ENCODE data around the gene NMRK1. TPM values are rescaled to one million over a fixed set of nuclear protein-coding genes. Genes with fewer than 3 reads are reported as not detected.

Gene NMRK1
- polyA plus RNA-seq (2013), result 20.9 and 23.4 TPM in 2 replicates

DNA sequence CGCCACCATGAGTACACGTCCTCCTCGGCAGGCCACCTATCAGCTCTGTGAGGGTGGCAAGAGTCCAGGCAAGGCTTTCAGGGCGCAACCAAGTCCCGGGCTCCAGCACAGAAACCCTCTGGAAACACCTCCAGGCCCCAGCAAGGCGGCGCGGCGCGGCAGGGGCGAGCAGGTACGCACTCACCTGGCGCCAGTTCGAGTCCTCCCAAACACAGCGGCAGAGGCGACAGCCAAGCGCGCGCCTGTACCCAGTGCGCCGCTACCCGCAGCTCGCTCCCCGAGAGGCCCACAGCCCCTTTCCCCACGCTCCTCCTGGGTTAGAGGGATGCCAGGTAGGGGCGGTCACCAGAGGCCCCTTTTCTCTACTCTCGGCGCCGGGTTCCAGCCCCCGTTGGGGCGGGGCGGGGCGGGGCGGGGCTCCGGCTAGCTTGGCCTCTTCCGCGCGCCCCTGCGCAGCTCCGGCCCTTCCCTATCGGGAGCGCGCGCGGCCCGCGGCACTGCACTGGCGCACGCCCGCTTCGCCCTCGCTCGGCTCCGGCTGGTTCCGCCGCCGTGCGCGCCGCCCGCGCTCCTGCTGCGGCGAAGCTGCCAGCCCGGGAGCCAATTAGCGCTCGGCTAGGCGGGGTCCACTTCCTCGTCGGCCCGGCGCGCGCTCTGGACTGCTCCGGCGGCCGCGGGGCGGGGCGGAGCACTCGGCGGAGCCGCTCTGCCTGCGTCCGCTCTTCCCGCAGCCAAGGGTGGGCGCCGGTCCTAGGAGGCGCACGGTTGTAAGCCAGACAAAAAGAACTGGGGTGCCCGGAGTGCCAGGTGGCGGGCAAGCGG is at the start of gene NMRK1, which contains the start of gene OSTF1:
NMRK1 (minus strand) TSS at position 332 of the 822 bp plus-strand sequence. CDS start 5,040 bp downstream, outside the sequence.
OSTF1 (plus strand) TSS at position 691 of the 822 bp plus-strand sequence. CDS start 179 bp downstream, outside the sequence.
- DNase-seq, result peak; percentile 97 to 98
- peak within 1 kb of the TSS; percentile 82 for H3K4me3 ChIP-seq (ENCODE audit: low read depth, low read length)
- H3K18ac ChIP-seq (ENCODE audit: low read length), result peak within 1 kb of the TSS; percentile 93
- H2AK5ac ChIP-seq (ENCODE audit: low read length), result peak within 1 kb of the TSS; percentile 49
- peak within 1 kb of the TSS; percentile 97 for H2AFZ ChIP-seq (ENCODE audit: insufficient read depth, low read length, poor library complexity)
- peak within 1 kb of the TSS; percentile 84 for H4K8ac ChIP-seq (ENCODE audit: low read depth, low read length)
- peaks cover 17% of the 10 kb centered on the region for H3K79me1 ChIP-seq (ENCODE audit: low read length)
- H3K27ac ChIP-seq (ENCODE audit: low read depth, low read length), result peak within 1 kb of the TSS; percentile 87
- H3K79me2 ChIP-seq (ENCODE audit: control insufficient read depth, insufficient read depth, low read length, poor library complexity), result peaks cover 14% of the 10 kb centered on the region
- H3K4me1 ChIP-seq (ENCODE audit: control insufficient read depth in 1 of 2, insufficient read depth in 2 of 2, low read length in 2 of 2), result peaks cover 9 to 22% of the 10 kb centered on the region in 2 experiments
- peak within 1 kb of the TSS; percentile 95 for H2BK120ac ChIP-seq (ENCODE audit: insufficient read depth, low read length, poor library complexity)
- peak within 1 kb of the TSS; percentile 72 for H2BK12ac ChIP-seq (ENCODE audit: low read length)
- H3K14ac ChIP-seq (ENCODE audit: low read length), result peak within 1 kb of the TSS; percentile 91
- peak within 1 kb of the TSS; percentile 78 for H3K9ac ChIP-seq (ENCODE audit: low read length)
- H2BK5ac ChIP-seq (ENCODE audit: low read depth, low read length, poor library complexity), result peak within 1 kb of the TSS; percentile 96
- H4K12ac ChIP-seq (ENCODE audit: low read depth, low read length), result peak within 1 kb of the TSS; percentile 83
- H3K9me3 ChIP-seq (ENCODE audit: insufficient read depth, low read depth, low read length), result no peaks in the 10 kb centered on the region
- H3K4ac ChIP-seq (ENCODE audit: low read depth, low read length), result peak within 1 kb of the TSS; percentile 93
- no CpG with 5 or more reads among the region's 93 CpGs for WGBS (ENCODE audit: extremely low coverage, insufficient coverage, insufficient read length)
- no peaks in the 10 kb centered on the region for H3K27me3 ChIP-seq (ENCODE audit: insufficient read depth, low read length)
- no peak within 1 kb of the TSS for H3K23ac ChIP-seq (ENCODE audit: low read length)
- H3K4me2 ChIP-seq (ENCODE audit: low read length), result peak within 1 kb of the TSS; percentile 65
- peak within 1 kb of the TSS; percentile 91 for H4K91ac ChIP-seq (ENCODE audit: low read depth, low read length)
- H3K36me3 ChIP-seq (ENCODE audit: control insufficient read depth in 1 of 2, insufficient read depth in 2 of 2, low read length in 2 of 2), result no peaks in the 10 kb centered on the region

DNA sequence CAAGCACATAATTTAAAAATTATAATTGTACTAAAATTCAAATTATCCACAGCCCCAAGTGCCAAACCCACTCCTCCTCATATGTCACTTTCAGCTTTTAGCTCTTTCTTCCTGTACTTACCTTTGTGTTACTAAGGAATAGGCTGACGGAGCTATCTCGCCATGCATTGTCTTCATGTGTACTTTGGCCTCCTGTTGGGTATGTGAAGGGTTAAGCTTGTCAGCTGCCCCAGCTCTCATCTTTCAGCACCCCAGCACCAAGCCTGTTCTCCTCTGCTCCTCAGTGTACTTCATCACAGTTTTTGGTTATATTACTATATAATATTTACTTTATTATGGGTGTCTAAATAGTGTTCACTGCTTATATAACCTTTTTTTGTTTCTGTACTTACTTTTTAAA is 46.5 kb upstream of the NMRK1 start:
- no peak overlapping the region for H2BK120ac ChIP-seq (ENCODE audit: insufficient read depth, low read length, poor library complexity)
- no peak overlapping the region for H4K12ac ChIP-seq (ENCODE audit: low read depth, low read length)
- no peak overlapping the region for H2AFZ ChIP-seq (ENCODE audit: insufficient read depth, low read length, poor library complexity)
- no peak overlapping the region for H3K14ac ChIP-seq (ENCODE audit: low read length)
- no peaks in the 10 kb centered on the region for H3K79me2 ChIP-seq (ENCODE audit: control insufficient read depth, insufficient read depth, low read length, poor library complexity)
- WGBS (ENCODE audit: extremely low coverage, insufficient coverage, insufficient read length), result no CpG with 5 or more reads among the region's 2 CpGs
- no peak overlapping the region for H2BK12ac ChIP-seq (ENCODE audit: low read length)
- no peak overlapping the region for H3K4ac ChIP-seq (ENCODE audit: low read depth, low read length)
- no peaks in the 10 kb centered on the region for H3K27me3 ChIP-seq (ENCODE audit: insufficient read depth, low read length)
- DNase-seq, result no peak
- no peak overlapping the region for H2AK5ac ChIP-seq (ENCODE audit: low read length)
- H3K27ac ChIP-seq (ENCODE audit: low read depth, low read length), result no peak overlapping the region
- no peak overlapping the region for H3K18ac ChIP-seq (ENCODE audit: low read length)
- no peaks in the 10 kb centered on the region for H3K9me3 ChIP-seq (ENCODE audit: insufficient read depth, low read depth, low read length)
- no peak overlapping the region for H3K23ac ChIP-seq (ENCODE audit: low read length)
- no peak overlapping the region for H4K91ac ChIP-seq (ENCODE audit: low read depth, low read length)
- no peak overlapping the region for H2BK5ac ChIP-seq (ENCODE audit: low read depth, low read length, poor library complexity)
- H3K79me1 ChIP-seq (ENCODE audit: low read length), result no peaks in the 10 kb centered on the region
- H4K8ac ChIP-seq (ENCODE audit: low read depth, low read length), result no peak overlapping the region
- no peak overlapping the region for H3K9ac ChIP-seq (ENCODE audit: low read length)
- no peaks in the 10 kb centered on the region for H3K4me1 ChIP-seq (ENCODE audit: control insufficient read depth in 1 of 2, insufficient read depth in 2 of 2, low read length in 2 of 2)
- peaks cover 14 to 21% of the 10 kb centered on the region in 2 experiments for H3K36me3 ChIP-seq (ENCODE audit: control insufficient read depth in 1 of 2, insufficient read depth in 2 of 2, low read length in 2 of 2)
- H3K4me2 ChIP-seq (ENCODE audit: low read length), result no peak overlapping the region
- H3K4me3 ChIP-seq (ENCODE audit: low read depth, low read length), result no peak overlapping the region

DNA sequence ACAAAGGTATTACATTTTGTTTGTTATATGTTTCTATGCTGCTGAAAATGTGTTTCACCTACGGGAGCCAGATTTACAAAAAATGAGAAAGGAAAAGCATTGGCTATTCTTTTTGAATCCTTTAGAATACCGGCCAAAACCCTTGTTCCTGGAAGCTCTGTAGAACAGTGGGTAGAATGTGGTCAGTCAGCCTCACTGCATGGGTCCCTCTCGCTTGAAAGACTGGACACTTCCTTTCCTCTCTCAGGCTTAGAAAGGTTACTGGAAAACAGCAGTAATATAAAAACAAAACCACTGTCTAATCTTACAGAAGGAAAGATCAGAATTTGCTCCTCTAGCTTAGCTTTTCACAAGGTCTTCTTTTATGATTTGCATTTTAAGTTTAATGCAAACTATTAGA is 45.4 kb upstream of the NMRK1 start:
- no peak overlapping the region for H3K9ac ChIP-seq (ENCODE audit: low read length)
- H3K18ac ChIP-seq (ENCODE audit: low read length), result no peak overlapping the region
- H3K4ac ChIP-seq (ENCODE audit: low read depth, low read length), result no peak overlapping the region
- H3K4me1 ChIP-seq (ENCODE audit: control insufficient read depth in 1 of 2, insufficient read depth in 2 of 2, low read length in 2 of 2), result no peaks in the 10 kb centered on the region
- H4K12ac ChIP-seq (ENCODE audit: low read depth, low read length), result no peak overlapping the region
- no peak overlapping the region for H3K14ac ChIP-seq (ENCODE audit: low read length)
- no peak overlapping the region for H3K27ac ChIP-seq (ENCODE audit: low read depth, low read length)
- no peak overlapping the region for H4K8ac ChIP-seq (ENCODE audit: low read depth, low read length)
- no peak for DNase-seq
- H3K79me1 ChIP-seq (ENCODE audit: low read length), result no peaks in the 10 kb centered on the region
- H2BK5ac ChIP-seq (ENCODE audit: low read depth, low read length, poor library complexity), result no peak overlapping the region
- no CpG with 5 or more reads among the region's 3 CpGs for WGBS (ENCODE audit: extremely low coverage, insufficient coverage, insufficient read length)
- H3K4me3 ChIP-seq (ENCODE audit: low read depth, low read length), result no peak overlapping the region
- no peaks in the 10 kb centered on the region for H3K27me3 ChIP-seq (ENCODE audit: insufficient read depth, low read length)
- no peak overlapping the region for H2BK120ac ChIP-seq (ENCODE audit: insufficient read depth, low read length, poor library complexity)
- H2AFZ ChIP-seq (ENCODE audit: insufficient read depth, low read length, poor library complexity), result no peak overlapping the region
- no peak overlapping the region for H2AK5ac ChIP-seq (ENCODE audit: low read length)
- H3K79me2 ChIP-seq (ENCODE audit: control insufficient read depth, insufficient read depth, low read length, poor library complexity), result no peaks in the 10 kb centered on the region
- H4K91ac ChIP-seq (ENCODE audit: low read depth, low read length), result no peak overlapping the region
- peaks cover 11 to 20% of the 10 kb centered on the region in 2 experiments for H3K36me3 ChIP-seq (ENCODE audit: control insufficient read depth in 1 of 2, insufficient read depth in 2 of 2, low read length in 2 of 2)
- H3K4me2 ChIP-seq (ENCODE audit: low read length), result no peak overlapping the region
- H3K9me3 ChIP-seq (ENCODE audit: insufficient read depth, low read depth, low read length), result no peaks in the 10 kb centered on the region
- no peak overlapping the region for H3K23ac ChIP-seq (ENCODE audit: low read length)
- no peak overlapping the region for H2BK12ac ChIP-seq (ENCODE audit: low read length)

DNA sequence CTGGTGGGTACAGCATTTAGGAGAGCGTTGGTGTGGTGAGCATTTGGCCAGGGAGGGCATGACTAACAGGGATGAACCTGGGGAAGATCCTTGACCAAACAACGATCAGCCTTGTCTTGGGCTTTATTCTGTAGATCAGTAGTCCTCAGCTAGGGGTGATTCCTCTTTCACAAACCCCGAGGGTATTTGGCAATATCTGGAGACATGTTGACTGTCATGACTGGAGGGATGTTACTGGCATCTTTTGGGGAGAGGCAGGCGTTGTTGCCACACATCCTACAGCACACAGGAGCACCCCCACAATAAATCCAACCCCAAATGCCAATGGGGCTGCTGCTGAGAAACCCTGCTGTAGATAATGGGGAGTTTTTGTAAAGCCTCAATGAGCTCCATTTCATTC is 44.3 kb upstream of the NMRK1 start:
- H3K4me3 ChIP-seq (ENCODE audit: low read depth, low read length), result no peak overlapping the region
- H3K4me2 ChIP-seq (ENCODE audit: low read length), result no peak overlapping the region
- no peak overlapping the region for H2AFZ ChIP-seq (ENCODE audit: insufficient read depth, low read length, poor library complexity)
- no peak overlapping the region for H2BK120ac ChIP-seq (ENCODE audit: insufficient read depth, low read length, poor library complexity)
- no peak overlapping the region for H3K18ac ChIP-seq (ENCODE audit: low read length)
- H4K8ac ChIP-seq (ENCODE audit: low read depth, low read length), result no peak overlapping the region
- H3K14ac ChIP-seq (ENCODE audit: low read length), result no peak overlapping the region
- no peak overlapping the region for H3K9ac ChIP-seq (ENCODE audit: low read length)
- no peaks in the 10 kb centered on the region for H3K9me3 ChIP-seq (ENCODE audit: insufficient read depth, low read depth, low read length)
- H3K23ac ChIP-seq (ENCODE audit: low read length), result no peak overlapping the region
- H3K36me3 ChIP-seq (ENCODE audit: control insufficient read depth in 1 of 2, insufficient read depth in 2 of 2, low read length in 2 of 2), result peaks cover 11 to 17% of the 10 kb centered on the region in 2 experiments
- H3K79me2 ChIP-seq (ENCODE audit: control insufficient read depth, insufficient read depth, low read length, poor library complexity), result no peaks in the 10 kb centered on the region
- no peak overlapping the region for H4K91ac ChIP-seq (ENCODE audit: low read depth, low read length)
- no peaks in the 10 kb centered on the region for H3K4me1 ChIP-seq (ENCODE audit: control insufficient read depth in 1 of 2, insufficient read depth in 2 of 2, low read length in 2 of 2)
- no peak for DNase-seq
- H3K27me3 ChIP-seq (ENCODE audit: insufficient read depth, low read length), result no peaks in the 10 kb centered on the region
- no peak overlapping the region for H3K27ac ChIP-seq (ENCODE audit: low read depth, low read length)
- H3K79me1 ChIP-seq (ENCODE audit: low read length), result no peaks in the 10 kb centered on the region
- no peak overlapping the region for H2BK12ac ChIP-seq (ENCODE audit: low read length)
- no CpG with 5 or more reads among the region's 4 CpGs for WGBS (ENCODE audit: extremely low coverage, insufficient coverage, insufficient read length)
- H3K4ac ChIP-seq (ENCODE audit: low read depth, low read length), result no peak overlapping the region
- H2BK5ac ChIP-seq (ENCODE audit: low read depth, low read length, poor library complexity), result no peak overlapping the region
- H4K12ac ChIP-seq (ENCODE audit: low read depth, low read length), result no peak overlapping the region
- H2AK5ac ChIP-seq (ENCODE audit: low read length), result no peak overlapping the region
